ENCODE measurements around the gene RBM24.

Gene RBM24

DNA sequence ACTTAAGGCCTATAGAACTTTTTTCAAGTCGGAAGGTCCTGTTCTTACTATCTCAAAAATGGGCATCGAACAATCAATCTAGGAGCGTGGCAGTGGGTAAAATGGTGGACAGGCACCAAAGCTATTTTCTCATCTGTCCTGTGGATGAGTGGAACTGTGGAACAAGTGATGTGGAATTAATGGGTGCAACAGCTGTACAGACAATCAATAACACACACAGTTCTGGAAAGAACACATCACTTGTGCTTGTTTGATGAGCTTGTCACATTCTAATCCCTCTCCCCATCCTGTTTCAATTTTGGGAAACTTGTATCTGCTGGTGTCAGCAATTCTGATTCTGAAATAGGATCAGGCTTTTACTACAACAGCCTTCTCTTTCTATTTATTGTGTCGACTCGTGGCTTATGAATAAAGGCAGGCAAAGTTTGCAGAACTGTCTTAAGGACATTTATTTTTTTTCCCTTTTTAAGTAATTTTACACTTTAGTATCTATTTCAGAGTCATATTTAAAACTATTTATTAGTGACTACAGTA, 11.5 kb downstream of the RBM24 start:
- Histone ChIP-seq H3K4me1 (no peaks in the 10 kb centered on the region), H3K36me3 (no peaks in the 10 kb centered on the region), H3K4me3 (ENCODE audit: low read depth, low read length) (no peak overlapping the region), H3K27me3 (no peaks in the 10 kb centered on the region), H3K9me3 (no peaks in the 10 kb centered on the region)
- DNase-seq, result no peak
- TF ChIP-seq CTCF (IDR thresholded peaks at IDR 0.05; ENCODE audit: low read depth, low read length), result no peak

DNA sequence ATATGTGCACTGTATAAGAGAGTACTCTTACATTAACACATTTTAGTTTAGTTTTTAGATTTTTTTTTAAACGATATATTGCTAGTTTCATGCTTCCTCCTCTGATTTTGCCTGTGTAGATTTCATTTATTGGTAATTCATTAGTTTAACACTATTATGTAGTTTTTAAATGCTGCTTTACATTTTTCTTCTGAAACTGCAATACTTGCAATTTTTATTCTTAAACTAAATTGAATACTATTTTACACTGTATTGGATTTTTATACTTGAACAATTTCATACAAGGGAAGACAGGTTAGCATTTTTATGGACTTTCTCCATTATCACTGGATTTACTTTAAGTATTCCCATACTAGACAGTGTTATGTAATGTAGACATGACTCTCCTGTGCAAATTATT, 12.2 kb downstream of the RBM24 start:
- Histone ChIP-seq H3K4me1 (no peaks in the 10 kb centered on the region), H3K9me3 (no peaks in the 10 kb centered on the region), H3K4me3 (ENCODE audit: low read depth, low read length) (no peak overlapping the region), H3K27me3 (no peaks in the 10 kb centered on the region), H3K36me3 (no peaks in the 10 kb centered on the region)
- TF ChIP-seq CTCF (IDR thresholded peaks at IDR 0.05; ENCODE audit: low read depth, low read length), result no peak
- DNase-seq, result no peak

DNA sequence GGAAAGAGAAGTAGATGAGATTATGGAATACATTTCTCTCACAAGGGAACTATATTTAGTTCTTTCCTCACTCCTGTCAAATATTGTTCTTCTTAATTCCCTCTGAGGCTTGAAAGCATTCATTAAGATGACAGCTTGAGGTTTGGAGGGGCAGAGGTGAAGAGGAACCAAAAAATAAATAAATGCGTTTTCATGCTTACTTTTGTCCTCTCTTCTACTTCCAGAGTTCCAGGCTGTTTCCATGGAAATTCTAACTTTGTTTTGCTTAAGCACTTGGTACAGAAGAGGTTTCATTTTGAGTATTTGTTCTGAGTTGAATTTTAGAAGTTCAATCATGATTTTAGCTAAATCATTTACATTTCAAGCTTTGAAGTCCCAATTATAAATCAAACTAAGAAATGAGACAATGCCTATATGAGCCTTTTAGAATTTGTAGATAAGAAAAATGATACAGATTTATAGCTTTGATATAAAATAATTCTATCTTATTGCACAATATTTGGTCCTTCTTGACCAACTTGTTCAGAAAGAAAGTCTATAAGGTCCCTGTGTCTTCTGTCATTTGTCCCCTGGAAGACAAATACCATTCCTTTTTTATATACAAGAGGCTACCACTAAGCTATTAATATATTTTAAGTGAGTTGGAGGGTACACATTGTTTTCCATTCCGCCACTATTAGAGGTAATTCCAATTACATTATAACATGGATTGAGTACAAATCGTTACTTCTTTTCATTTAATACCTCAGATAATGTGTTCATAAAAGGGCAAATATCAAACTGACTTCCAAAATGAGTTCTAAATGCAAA, 16.3 kb downstream of the RBM24 start:
- no peak overlapping the region for H3K4me3 ChIP-seq (ENCODE audit: low read depth, low read length)
- H3K4me1 ChIP-seq, result no peaks in the 10 kb centered on the region
- no peak for DNase-seq
- H3K27me3 ChIP-seq, result no peaks in the 10 kb centered on the region
- no peaks in the 10 kb centered on the region for H3K36me3 ChIP-seq
- H3K9me3 ChIP-seq, result no peaks in the 10 kb centered on the region
- no peak for TF ChIP-seq CTCF (IDR thresholded peaks at IDR 0.05; ENCODE audit: low read depth, low read length)

GRCh38 chr6:17298257-17298656, 17.1 kb downstream of the RBM24 start:
- Histone ChIP-seq H3K4me3 (ENCODE audit: low read depth, low read length) (no peak overlapping the region), H3K4me1 (no peaks in the 10 kb centered on the region), H3K27me3 (no peaks in the 10 kb centered on the region), H3K36me3 (no peaks in the 10 kb centered on the region), H3K9me3 (no peaks in the 10 kb centered on the region)
- DNase-seq, result no peak
- no peak for TF ChIP-seq CTCF (IDR thresholded peaks at IDR 0.05; ENCODE audit: low read depth, low read length)

DNA sequence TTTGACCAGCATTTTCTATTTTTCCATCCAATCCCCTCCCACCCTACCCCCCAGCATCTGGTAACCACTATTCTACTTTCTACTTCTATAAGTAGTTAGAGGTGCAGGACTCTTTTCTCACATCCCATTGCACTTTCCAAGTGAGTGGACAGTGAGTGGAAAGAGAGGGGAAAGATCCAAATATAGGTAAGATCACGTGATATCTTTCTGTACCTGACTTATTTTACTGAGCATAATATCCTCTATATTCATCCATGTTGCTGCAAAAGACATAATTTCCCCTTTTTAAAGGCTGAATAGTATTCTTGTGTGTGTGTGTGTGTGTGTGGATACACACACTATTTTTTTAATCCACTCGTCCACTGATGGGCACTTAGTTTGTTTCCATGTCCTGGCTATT, 18.1 kb downstream of the RBM24 start:
- Histone ChIP-seq H3K4me3 (ENCODE audit: low read depth, low read length) (no peak overlapping the region), H3K4me1 (no peaks in the 10 kb centered on the region), H3K27me3 (no peaks in the 10 kb centered on the region), H3K9me3 (no peaks in the 10 kb centered on the region), H3K36me3 (no peaks in the 10 kb centered on the region)
- no peak for TF ChIP-seq CTCF (IDR thresholded peaks at IDR 0.05; ENCODE audit: low read depth, low read length)
- no peak for DNase-seq

DNA sequence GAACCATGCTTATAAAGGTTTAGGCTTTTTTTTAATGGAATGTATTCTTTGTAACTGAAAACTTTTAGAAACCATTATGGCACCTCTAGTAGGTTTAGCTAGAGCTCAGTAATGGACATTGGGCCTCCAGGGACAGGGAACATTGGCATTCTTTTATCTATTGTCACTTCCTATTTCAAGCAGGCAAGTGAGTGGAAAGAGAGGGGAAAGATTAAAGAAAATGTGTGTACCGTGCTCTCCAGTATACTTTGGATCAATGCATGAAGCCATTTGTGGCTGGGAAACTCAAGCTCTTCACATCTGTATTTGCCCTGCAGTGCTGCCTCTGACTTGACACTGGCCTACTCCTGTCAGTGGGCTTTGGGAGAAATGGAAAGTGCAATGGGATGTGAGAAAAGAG, 18.6 kb downstream of the RBM24 start:
- no peak for DNase-seq
- TF ChIP-seq CTCF (IDR thresholded peaks at IDR 0.05; ENCODE audit: low read depth, low read length), result no peak
- no peak overlapping the region for H3K4me3 ChIP-seq (ENCODE audit: low read depth, low read length)

More for the DNA sequence above, 18.6 kb downstream of the RBM24 start:
- no peaks in the 10 kb centered on the region for H3K27me3 ChIP-seq
- no peaks in the 10 kb centered on the region for H3K9me3 ChIP-seq
- H3K36me3 ChIP-seq, result no peaks in the 10 kb centered on the region
- no peaks in the 10 kb centered on the region for H3K4me1 ChIP-seq

Data from BE2C (cell line).